Adrenal gland (tissue), 5 donors: ENCODE measurements around the gene MYT1.
A peak's percentile ranks its signal among the peaks of the same experiment; 100 is the strongest.

ENCODE experiments used
- POLR2A ChIP-seq, 2 donors: fragments of 450-650 bp; IDR thresholded peaks; one replicate each; pipeline ENCODE4 v1.6.1; 2017; ENCODE audit warnings: antibody characterized with exemption in 2 of 2, mild to moderate bottlenecking in 2 of 2, moderate library complexity in 1 of 2
- TF ChIP-seq, protein P1 (sequence below), 6 experiments: fragments of 450-650 bp in 4 of 6; fragments of 200-600 bp in 2 of 6; sonication (generic) in 1 of 6; IDR thresholded peaks; 1 replicate in 5 of 6; 2 replicates in 1 of 6; pipeline versions ENCODE4 v1.5.1 to v1.8.0; 2016 to 2021; ENCODE audit warnings: antibody characterized with exemption in 6 of 6, mild to moderate bottlenecking in 2 of 6, moderate library complexity in 1 of 6
- donor health status: DM: no; HTN: no; CAD: no.

DNA sequence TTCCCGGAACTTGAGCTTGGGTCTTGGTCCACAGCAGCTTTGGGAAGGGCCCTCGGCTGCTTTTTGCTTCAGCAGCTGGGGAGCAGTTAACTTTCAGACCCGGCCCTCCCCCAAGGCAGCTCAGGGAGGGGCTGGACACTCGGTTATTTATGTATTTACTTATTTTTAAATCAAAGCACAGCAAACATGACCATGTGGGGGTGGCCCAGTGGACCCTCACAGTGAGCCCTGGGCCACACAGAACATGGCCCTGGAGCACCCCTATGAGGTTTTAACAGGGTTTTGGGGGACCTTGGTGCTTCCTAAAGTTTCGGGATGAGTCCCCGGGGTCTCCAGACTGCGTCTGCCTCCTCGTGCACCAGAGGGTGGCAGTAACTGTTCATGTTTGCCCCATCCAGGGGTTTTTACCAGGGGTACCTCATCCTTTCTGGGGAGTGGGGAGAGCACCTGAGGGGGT lies 30.3 kb upstream of the MYT1 start:
- TF ChIP-seq, protein P1, sequence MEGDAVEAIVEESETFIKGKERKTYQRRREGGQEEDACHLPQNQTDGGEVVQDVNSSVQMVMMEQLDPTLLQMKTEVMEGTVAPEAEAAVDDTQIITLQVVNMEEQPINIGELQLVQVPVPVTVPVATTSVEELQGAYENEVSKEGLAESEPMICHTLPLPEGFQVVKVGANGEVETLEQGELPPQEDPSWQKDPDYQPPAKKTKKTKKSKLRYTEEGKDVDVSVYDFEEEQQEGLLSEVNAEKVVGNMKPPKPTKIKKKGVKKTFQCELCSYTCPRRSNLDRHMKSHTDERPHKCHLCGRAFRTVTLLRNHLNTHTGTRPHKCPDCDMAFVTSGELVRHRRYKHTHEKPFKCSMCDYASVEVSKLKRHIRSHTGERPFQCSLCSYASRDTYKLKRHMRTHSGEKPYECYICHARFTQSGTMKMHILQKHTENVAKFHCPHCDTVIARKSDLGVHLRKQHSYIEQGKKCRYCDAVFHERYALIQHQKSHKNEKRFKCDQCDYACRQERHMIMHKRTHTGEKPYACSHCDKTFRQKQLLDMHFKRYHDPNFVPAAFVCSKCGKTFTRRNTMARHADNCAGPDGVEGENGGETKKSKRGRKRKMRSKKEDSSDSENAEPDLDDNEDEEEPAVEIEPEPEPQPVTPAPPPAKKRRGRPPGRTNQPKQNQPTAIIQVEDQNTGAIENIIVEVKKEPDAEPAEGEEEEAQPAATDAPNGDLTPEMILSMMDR (IDR thresholded peaks at IDR 0.05): peak in 3 of 6 experiments; percentile 13 to 37 (median 21)
- no peak for TF ChIP-seq POLR2A (IDR thresholded peaks at IDR 0.05)
